Stimulated activated naive CD8-positive, alpha-beta T cell treated with anti-CD3 and anti-CD28 coated beads, Interleukin-15, Interleukin-2, amounts not matched to agents 100 U/mL and 50 U/mL, for 24 hours (primary cell): ENCODE results near the gene VSIG10L2.
"Not testable (repeated sequence)": the region's sequence is repeated elsewhere in the genome, so short reads cannot be mapped to it uniquely, and the experiment has no call there.

Experiments used
- ATAC-seq: fragments of 150-1000 bp; cut with Tn5 transposase; one replicate; pipeline ENCODE4 v1.10.0; 2021
- DNase-seq: peaks from one replicate; pipeline ENCODE4 v3.0.0; 2021

The VSIG10L2 gene

DNA sequence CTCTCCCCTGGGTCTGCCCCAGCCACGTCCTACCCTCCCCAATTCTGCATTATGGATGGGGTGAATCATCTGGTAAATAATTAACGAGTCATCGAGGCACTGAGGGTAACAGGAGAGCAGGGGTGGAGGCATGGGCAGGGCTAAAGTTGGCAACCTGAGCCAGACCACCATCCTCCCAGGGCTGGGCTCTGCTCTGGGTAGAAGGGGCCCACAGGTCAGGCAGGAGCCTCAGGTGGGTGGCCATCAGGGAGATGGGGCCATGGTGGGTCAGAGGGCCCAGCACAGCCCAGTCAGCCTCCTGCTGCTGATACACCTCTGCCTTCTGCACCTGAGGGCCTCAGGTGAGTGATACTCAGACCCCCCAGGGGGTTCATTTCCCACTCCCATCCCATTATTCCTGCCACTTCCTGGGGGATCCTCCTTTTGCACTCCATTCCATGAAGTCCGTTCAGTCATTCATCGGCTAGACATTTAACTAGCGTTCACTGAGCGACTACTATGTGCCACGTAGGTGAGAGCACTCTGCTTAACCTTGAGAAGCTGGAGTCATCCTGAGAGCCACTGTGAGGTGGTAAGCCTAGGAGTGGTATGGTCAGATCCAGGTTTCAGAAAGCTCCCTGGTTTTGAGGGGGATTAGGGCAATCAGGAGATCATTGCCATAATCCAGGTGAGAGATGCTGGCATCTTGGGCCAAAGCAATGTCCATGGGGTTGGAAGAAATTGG lies at the start of gene VSIG10L2:
Gene VSIG10L2 (plus strand): TSS at position 248 of the 724 bp plus-strand sequence. CDS start 12 bp downstream, at position 260.
- DNase-seq (no peak), ATAC-seq (no peak)

- ATAC-seq (no peak), DNase-seq (no peak)
Measured at GRCh38 chr11:125901872-125902271, 44.0 kb upstream of the VSIG10L2 start.

GRCh38 chr11:125902277-125902926 lies 43.4 kb upstream of the VSIG10L2 start:
- ATAC-seq: no peak
- no peak for DNase-seq

GRCh38 chr11:125902927-125903710 lies 42.7 kb upstream of the VSIG10L2 start, which contains the start of gene PUS3:
Gene PUS3, minus strand, starts transcription at chr11:125903206. Its CDS starts 6,922 bp downstream, at chr11:125896284.
- DNase-seq (peak; percentile 91), ATAC-seq (peak; percentile 87)

DNA sequence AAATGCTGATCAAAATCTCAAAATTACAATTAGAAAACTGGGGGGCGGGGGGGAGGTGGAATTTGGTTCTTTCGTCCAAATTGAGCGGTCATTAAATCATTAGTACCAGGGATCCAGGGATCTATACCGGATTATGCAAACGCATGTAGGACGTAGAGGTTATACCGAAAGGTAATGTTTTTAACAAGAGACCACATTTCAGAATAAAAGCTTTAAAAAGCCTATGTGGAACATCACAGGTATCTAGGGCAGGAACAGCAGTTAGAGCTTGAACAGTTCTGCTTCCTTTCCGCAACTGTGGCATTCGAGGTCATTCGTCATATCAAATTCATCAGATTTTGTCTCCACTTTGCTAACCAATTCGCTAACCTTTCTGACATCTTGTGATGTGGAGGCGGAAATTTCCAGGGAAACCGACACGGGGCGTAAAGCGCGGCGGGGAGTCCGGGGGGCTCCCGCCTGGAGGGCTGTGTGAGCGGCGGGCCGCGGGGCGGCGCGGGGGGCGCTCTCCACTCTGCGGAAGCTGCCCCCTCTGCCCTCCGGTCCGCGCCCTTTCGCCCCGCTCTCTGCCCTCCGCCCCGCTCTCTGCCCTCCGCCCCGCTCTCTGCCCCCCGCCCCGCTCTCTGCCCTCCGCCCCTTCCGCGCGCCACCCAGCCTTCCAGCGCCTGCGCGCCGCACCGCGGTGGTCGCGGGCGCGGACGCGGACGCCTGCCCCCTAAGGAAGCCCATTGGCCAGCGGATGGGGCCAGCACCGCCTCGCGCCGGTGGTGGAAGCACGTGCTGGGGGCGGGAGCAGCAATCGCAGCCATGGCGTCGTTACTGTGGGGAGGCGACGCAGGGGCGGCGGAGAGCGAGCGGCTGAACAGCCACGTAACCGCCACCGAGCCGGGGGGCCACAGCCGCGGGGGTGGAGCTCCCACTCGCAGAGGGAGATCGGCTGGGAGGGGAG lies 41.9 kb upstream of the VSIG10L2 start, which contains the start of gene DDX25:
Gene DDX25 (plus strand): TSS at position 798 of the 949 bp plus-strand sequence. CDS start 10 bp downstream, at position 808.
- peak; percentile 48 for ATAC-seq
- peak; percentile 41 for DNase-seq

GRCh38 chr11:125904678-125905077 lies 41.2 kb upstream of the VSIG10L2 start:
- DNase-seq: no peak
- ATAC-seq: no peak

DNA sequence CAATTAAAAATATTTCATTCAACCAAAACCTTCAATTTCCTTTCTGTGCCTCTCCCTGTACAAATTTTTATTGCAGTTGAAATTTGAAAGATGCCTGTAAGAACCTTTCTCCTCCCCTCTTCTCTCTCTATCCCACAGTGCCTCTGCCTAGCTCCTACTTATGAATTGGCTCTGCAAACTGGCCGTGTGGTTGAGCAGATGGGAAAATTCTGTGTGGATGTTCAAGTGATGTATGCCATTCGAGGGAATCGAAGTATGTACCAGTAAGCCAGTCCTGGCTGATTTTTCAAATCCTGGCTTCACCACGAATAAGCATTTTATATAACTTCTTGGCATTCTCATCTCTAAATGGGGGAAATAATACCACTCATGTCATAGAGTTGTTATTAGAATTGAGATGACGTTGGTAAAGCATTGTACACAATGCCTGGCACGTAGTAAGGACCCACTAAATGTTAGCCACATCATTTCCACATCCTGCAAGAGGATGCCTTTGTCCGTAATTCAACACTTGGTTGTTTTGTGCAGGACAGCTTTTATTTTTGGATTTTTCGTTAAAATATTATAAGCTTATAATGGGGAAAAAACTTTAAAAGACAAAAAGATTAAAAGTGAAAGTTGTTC lies 35.5 kb upstream of the VSIG10L2 start:
- ATAC-seq: no peak
- no peak for DNase-seq

GRCh38 chr11:125914601-125915000 lies 31.2 kb upstream of the VSIG10L2 start:
- not testable (repeated sequence) for ATAC-seq

GRCh38 chr11:125916683-125917347 lies 29.0 kb upstream of the VSIG10L2 start:
- no peak for ATAC-seq

More at GRCh38 chr11:125914601-125915000, 31.2 kb upstream of the VSIG10L2 start:
- not testable (repeated sequence) for DNase-seq

DNA sequence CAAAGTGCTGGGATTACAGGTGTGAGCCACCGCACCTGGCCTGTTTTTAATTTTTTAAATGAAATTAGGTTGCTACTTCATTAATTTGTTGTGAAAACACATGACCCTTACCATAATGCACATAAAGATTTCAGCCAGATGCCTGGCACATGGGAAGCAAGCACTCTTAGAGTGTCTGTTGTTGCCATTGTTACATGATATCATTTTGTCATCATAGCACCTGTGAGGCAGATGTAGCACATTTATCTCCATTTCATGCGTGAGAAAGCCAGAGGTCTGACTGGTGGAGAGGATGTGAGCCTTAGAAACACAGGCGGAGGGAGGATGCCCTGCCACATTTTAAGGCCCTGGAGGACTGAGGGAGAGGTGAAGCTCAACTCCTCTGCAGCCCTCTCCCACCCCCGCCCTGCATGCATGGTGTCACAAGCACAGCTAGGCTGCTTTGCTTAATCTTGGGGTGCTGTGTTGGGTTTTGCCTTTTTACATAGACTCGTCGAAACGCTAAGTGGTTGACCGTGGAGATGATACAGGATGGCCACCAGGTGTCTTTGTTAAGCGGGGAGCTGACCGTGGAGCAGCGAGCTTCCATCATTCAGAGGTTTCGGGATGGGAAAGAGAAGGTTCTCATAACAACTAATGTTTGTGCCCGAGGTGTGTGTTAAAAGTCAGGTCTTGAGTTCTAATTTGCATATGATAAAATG lies 27.6 kb upstream of the VSIG10L2 start:
- ATAC-seq: no peak
- no peak for DNase-seq

More at GRCh38 chr11:125916683-125917347, 29.0 kb upstream of the VSIG10L2 start:
- no peak for DNase-seq

DNA sequence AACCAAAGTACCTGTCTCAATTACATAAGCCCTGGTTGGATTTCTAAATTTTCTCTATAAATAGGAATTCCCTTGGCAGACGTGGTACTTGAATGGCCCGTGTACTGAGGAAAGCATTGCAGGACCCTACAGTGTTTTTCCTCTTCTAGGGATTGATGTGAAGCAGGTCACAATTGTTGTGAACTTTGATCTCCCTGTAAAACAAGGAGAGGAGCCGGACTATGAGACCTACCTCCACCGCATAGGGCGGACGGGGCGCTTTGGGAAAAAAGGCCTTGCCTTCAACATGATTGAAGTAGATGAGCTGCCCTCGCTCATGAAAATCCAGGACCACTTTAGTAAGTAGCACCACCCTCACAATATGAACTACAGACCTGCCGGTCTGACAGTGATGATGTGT lies 24.8 kb upstream of the VSIG10L2 start:
- DNase-seq: no peak
- no peak for ATAC-seq

DNA sequence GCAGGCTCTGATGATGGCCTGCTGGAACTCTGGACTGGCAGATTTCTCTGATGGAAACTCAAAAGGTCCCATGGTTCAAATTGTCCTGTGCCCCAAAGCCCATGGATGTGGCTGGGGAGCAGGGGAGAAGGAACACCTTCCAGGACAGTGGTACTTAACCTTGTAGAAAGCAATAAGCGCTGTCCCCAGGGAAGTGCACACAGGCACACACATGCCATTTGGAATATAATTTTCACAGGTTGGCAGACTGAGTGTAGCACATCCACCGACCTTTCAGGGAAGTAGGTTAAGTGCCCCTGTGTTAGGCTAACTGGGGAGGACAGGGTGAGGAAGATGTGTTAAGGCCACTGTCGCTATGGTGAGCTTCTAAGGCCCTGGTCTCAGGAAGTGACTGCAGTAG lies 23.7 kb upstream of the VSIG10L2 start:
- DNase-seq (no peak), ATAC-seq (no peak)

- peak; percentile 74 for ATAC-seq
- peak; percentile 57 for DNase-seq
Measured at GRCh38 chr11:125923012-125923579, 22.7 kb upstream of the VSIG10L2 start.

DNA sequence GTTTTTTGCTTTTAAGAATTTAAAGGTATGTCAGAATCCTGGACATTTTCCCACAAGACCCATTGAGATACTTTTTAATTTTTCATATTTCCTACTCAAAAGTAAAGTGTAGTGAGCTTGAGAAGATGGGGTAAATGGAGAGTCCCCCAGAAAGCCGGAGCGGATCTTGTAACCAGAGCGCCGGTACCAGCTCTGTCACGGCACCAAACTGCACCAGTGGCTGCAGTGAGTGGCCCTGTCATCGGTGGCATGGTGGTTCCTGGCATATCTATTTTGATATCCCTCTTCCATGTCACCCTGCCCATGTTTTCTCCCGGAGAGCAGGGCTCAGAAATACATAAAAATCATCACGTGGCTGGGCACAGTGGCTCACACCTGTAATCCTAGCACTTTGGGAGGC lies 22.2 kb upstream of the VSIG10L2 start:
- no peak for ATAC-seq
- DNase-seq: no peak

- ATAC-seq: no peak
- DNase-seq: no peak
Measured at GRCh38 chr11:125924384-125925007, 21.3 kb upstream of the VSIG10L2 start.

GRCh38 chr11:125925247-125925740 lies 20.6 kb upstream of the VSIG10L2 start:
- DNase-seq: no peak
- no peak for ATAC-seq

DNA sequence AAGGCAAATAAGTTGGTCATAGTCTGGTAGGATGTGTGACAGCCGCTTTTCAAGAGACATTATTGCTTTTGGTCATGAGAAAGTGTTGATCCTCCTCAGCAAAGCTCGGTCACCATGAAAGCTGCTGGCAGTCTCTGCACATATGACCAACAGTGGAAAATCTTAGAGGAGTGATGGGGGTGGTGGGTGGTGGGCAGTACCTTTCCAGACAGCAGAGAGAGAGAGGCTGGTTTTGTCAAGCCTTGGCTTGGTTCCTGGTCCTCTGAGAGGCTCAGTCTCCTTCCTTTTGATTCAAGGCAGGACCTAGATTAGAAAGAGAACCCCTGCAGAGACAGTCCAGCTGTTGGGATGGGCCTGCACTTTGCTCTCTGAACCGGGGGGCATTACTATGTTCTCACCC lies 20.0 kb upstream of the VSIG10L2 start:
- DNase-seq (no peak), ATAC-seq (no peak)

DNA sequence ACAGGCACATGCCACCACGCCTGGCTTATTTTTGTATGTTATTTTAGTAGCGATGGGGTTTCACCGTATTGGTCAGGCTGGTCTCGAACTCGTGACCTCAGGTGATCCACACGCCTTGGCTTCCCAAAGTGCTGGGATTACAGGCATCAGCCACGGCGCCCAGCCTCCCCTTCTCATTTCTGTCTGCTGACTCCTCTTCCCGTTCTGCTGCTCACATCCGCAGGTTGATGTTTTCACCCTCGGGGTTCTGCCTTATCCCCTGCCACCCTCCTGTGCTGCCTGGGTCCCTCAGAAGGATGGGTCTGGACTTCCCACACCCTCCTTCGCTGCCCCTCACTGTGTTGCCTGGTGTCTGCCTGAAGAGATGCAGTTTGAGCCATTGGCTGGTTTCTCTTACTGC lies 19.2 kb upstream of the VSIG10L2 start:
- ATAC-seq: no peak
- no peak for DNase-seq
